Activated naive CD8-positive, alpha-beta T cell (primary cell): Measurements from ENCODE around the gene TBC1D28.
"Not testable (repeated sequence)": the region's sequence is repeated elsewhere in the genome, so short reads cannot be mapped to it uniquely, and the experiment has no call there.

ENCODE experiments used
- H3K27ac Mint-ChIP-seq: one replicate; pipeline ENCODE4 v1.8.0; 2021; ENCODE audit warnings: mixed read lengths
- H3K27me3 Mint-ChIP-seq: one replicate; pipeline ENCODE4 v1.8.0; 2021; ENCODE audit warnings: mixed read lengths
- H3K36me3 Mint-ChIP-seq: one replicate; pipeline ENCODE4 v1.8.0; 2021; ENCODE audit warnings: mixed read lengths
- H3K4me1 Mint-ChIP-seq: one replicate; pipeline ENCODE4 v1.8.0; 2021; ENCODE audit warnings: low read depth, mixed read lengths
- H3K4me3 Mint-ChIP-seq: one replicate; pipeline ENCODE4 v1.8.0; 2021; ENCODE audit warnings: mild to moderate bottlenecking, mixed read lengths
- H3K9me3 Mint-ChIP-seq: one replicate; pipeline ENCODE4 v1.8.0; 2021; ENCODE audit warnings: low read depth, mixed read lengths

The TBC1D28 gene

GRCh38 chr17:18644291-18644690, at the start of gene TBC1D28:
Gene TBC1D28 (minus strand): TSS chr17:18644391. CDS start chr17:18641352, 3,039 bp downstream.
- not testable (repeated sequence) for H3K36me3 Mint-ChIP-seq, H3K27me3 Mint-ChIP-seq, H3K27ac Mint-ChIP-seq, H3K4me1 Mint-ChIP-seq, H3K4me3 Mint-ChIP-seq, H3K9me3 Mint-ChIP-seq

DNA sequence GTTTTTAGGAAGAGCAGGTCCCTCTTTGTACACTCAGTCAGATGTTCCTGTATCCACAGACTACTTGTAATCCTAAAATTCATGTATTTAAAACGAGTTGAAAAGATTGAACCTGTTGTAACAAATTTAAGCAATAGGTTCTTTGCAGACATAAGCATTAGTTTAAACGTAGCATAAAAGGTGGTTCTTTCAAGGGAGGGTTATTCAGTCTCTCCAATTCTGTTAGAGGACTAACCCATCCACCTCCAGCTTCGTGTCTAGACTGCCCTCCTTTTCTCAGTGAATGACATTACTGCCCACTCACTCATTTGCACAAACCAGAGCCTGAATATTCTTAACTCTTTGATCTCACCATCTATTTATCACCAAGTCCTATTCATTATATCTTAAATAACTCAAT, 38.5 kb upstream of the TBC1D28 start:
- Mint-ChIP-seq H3K4me1 (peaks cover 15% of the 10 kb centered on the region), H3K4me3 (peak overlapping the region; percentile 88), H3K27ac (peak overlapping the region; percentile 86)
- H3K27me3 Mint-ChIP-seq, H3K9me3 Mint-ChIP-seq, H3K36me3 Mint-ChIP-seq: not testable (repeated sequence)

DNA sequence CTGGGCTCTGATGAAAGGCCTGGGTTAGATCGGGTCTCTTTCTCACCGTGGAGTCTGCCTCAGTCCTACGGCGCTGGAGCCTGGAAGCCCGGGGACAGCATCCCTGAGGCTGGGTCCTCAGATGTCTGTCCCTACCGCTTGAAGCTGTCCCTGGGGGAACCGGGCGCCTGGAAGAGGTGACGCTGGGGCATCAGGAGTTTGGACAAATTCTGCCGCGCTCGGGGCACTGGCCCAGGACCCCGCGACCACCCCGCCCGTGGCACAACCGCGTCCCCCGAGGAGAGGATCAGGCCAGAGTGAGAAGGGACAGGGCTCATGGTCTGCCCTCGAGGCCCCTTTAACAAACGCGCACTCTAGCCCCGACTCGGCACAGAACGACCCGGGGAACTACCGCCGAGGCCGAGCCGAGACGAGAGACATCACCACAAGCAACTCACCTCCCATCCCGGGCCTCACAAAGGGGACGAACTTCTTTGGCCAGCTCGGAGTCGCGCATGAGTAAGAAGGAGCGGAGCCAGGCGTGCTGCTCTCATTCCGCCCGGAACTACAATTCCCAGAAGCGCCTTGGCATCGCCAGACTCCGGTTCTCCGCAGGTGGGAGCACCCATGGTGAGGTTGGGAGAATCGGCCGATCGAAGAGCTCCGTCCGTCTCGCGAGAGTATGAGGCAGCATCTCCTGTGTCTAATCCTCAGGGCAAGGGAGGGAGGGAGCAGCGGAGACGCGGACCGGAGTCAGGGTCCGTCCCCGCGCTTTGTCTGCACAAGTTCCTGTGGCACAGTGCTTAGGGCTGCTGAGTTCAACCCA, 37.8 kb upstream of the TBC1D28 start, which contains the start of gene FOXO3B:
FOXO3B (minus strand) TSS at position 548 of the 805 bp plus-strand sequence. CDS start 663 bp downstream, outside the sequence.
- H3K27me3 Mint-ChIP-seq, H3K9me3 Mint-ChIP-seq, H3K36me3 Mint-ChIP-seq: not testable (repeated sequence)
- peak within 1 kb of the TSS; percentile 86 for H3K27ac Mint-ChIP-seq
- H3K4me3 Mint-ChIP-seq, result peak within 1 kb of the TSS; percentile 88
- peaks cover 17% of the 10 kb centered on the region for H3K4me1 Mint-ChIP-seq

DNA sequence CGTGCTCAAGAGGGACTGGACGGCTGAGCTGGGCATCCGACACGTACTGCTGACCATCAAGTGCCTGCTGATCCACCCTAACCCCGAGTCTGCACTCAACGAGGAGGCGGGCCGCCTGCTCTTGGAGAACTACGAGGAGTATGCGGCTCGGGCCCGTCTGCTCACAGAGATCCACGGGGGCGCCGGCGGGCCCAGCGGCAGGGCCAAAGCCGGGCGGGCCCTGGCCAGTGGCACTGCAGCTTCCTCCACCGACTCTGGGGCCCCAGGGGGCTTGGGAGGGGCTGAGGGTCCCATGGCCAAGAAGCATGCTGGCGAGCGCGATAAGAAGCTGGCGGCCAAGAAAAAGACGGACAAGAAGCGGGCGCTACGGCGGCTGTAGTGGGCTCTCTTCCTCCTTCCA, 33.2 kb upstream of the TBC1D28 start:
- not testable (repeated sequence) for H3K27me3 Mint-ChIP-seq, H3K4me3 Mint-ChIP-seq, H3K9me3 Mint-ChIP-seq, H3K27ac Mint-ChIP-seq
- Mint-ChIP-seq H3K36me3 (peaks cover 13% of the 10 kb centered on the region), H3K4me1 (peaks cover 13% of the 10 kb centered on the region)

DNA sequence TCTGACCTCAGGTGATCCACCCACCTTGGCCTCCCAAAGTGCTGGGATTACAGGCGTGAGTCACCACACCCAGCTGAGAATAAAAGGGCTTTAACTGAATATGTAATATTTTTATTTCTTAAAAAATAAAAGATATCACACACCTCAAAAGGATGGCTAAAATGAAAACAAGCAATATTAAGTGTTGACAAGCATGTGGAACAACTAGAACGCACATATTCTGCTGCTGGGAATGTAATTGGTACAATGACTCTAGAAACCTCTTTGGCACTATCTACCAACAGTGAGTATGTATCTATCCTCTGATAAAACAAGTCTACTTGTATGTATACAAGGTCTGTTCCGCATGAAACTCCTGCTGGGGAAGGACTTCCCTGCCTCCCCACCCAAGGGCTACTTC, 32.7 kb upstream of the TBC1D28 start:
- peaks cover 13% of the 10 kb centered on the region for H3K36me3 Mint-ChIP-seq
- not testable (repeated sequence) for H3K9me3 Mint-ChIP-seq, H3K27me3 Mint-ChIP-seq, H3K27ac Mint-ChIP-seq, H3K4me3 Mint-ChIP-seq
- H3K4me1 Mint-ChIP-seq, result peaks cover 13% of the 10 kb centered on the region

GRCh38 chr17:18672395-18673227, 28.4 kb upstream of the TBC1D28 start:
- H3K4me3 Mint-ChIP-seq, H3K9me3 Mint-ChIP-seq, H3K27ac Mint-ChIP-seq, H3K4me1 Mint-ChIP-seq, H3K27me3 Mint-ChIP-seq: not testable (repeated sequence)
- H3K36me3 Mint-ChIP-seq, result peaks cover 25% of the 10 kb centered on the region

GRCh38 chr17:18668625-18669024, 24.4 kb upstream of the TBC1D28 start:
- H3K27me3 Mint-ChIP-seq, H3K27ac Mint-ChIP-seq, H3K4me3 Mint-ChIP-seq, H3K9me3 Mint-ChIP-seq, H3K4me1 Mint-ChIP-seq: not testable (repeated sequence)
- H3K36me3 Mint-ChIP-seq, result peaks cover 23% of the 10 kb centered on the region

DNA sequence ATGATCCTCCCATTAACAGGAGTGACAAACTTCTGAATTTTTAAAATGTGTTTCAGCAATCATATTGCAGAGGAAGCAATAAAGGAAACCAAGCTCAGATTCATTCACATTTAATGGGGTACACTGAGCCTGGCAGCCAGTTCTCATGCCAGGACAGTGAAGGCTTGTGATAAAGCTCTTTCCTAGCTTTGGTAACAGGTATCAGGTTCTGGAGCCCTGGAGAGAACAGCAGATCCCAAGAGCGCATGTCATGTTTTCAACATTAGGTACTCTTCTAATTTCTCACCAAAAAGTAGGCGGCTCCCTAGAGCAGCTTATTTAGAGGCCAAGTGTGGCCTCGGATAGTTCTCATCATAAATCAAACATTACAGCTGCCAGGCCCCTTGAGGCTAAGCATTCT, 23.3 kb upstream of the TBC1D28 start:
- not testable (repeated sequence) for H3K27me3 Mint-ChIP-seq, H3K9me3 Mint-ChIP-seq, H3K27ac Mint-ChIP-seq, H3K4me3 Mint-ChIP-seq, H3K4me1 Mint-ChIP-seq
- H3K36me3 Mint-ChIP-seq, result peaks cover 29% of the 10 kb centered on the region

DNA sequence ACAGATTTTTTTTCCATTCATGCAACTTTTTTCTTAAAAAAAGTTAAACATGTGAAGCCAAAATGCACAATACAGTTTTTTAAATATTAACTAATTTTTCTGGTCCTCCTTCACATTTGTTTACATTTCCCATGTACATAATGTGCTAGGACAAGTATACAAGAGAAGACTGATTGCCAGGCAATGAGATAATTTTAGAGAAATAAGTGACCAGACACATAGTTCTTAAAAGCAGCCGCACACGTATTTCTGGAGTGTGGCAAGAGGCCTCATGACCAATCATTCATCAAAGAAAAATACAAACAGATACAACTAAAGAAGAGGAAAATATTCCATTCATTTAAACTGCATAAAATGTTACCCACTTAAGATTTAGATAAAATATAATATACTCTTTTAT, 22.1 kb upstream of the TBC1D28 start:
- not testable (repeated sequence) for H3K9me3 Mint-ChIP-seq, H3K27me3 Mint-ChIP-seq, H3K4me3 Mint-ChIP-seq, H3K4me1 Mint-ChIP-seq, H3K27ac Mint-ChIP-seq
- peaks cover 29% of the 10 kb centered on the region for H3K36me3 Mint-ChIP-seq

- H3K27me3 Mint-ChIP-seq, H3K27ac Mint-ChIP-seq, H3K9me3 Mint-ChIP-seq, H3K4me3 Mint-ChIP-seq, H3K4me1 Mint-ChIP-seq: not testable (repeated sequence)
- H3K36me3 Mint-ChIP-seq, result peaks cover 11% of the 10 kb centered on the region
Observed at GRCh38 chr17:18661924-18662624, 17.9 kb upstream of the TBC1D28 start.

GRCh38 chr17:18650094-18650493, 5.9 kb upstream of the TBC1D28 start:
- H3K4me1 Mint-ChIP-seq, H3K9me3 Mint-ChIP-seq, H3K27me3 Mint-ChIP-seq, H3K27ac Mint-ChIP-seq, H3K4me3 Mint-ChIP-seq, H3K36me3 Mint-ChIP-seq: not testable (repeated sequence)

- not testable (repeated sequence) for H3K27ac Mint-ChIP-seq, H3K27me3 Mint-ChIP-seq, H3K4me1 Mint-ChIP-seq, H3K36me3 Mint-ChIP-seq, H3K4me3 Mint-ChIP-seq, H3K9me3 Mint-ChIP-seq
Observed at GRCh38 chr17:18643124-18643523, 1.1 kb downstream of the TBC1D28 start.

DNA sequence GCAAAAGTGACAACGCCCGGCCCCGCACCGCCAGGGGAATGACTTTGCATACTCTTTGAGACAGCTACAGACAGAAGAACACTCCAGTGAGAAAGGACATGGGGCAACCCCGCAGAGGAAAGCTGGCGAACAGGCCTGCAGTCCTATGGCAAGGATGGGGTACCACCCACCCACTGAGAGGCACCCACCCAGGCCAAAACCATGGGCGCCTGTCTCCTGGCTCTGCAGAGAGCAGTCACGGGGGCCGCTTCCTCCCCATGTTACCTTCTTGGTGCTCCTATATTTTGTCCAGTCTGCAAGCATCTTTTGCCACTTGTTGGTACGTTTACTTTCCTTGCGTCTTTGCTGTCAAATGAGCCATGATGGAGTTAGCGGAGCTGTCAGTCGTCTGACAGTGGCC, 5.8 kb downstream of the TBC1D28 start:
- not testable (repeated sequence) for H3K4me1 Mint-ChIP-seq, H3K36me3 Mint-ChIP-seq, H3K4me3 Mint-ChIP-seq, H3K9me3 Mint-ChIP-seq, H3K27ac Mint-ChIP-seq, H3K27me3 Mint-ChIP-seq

DNA sequence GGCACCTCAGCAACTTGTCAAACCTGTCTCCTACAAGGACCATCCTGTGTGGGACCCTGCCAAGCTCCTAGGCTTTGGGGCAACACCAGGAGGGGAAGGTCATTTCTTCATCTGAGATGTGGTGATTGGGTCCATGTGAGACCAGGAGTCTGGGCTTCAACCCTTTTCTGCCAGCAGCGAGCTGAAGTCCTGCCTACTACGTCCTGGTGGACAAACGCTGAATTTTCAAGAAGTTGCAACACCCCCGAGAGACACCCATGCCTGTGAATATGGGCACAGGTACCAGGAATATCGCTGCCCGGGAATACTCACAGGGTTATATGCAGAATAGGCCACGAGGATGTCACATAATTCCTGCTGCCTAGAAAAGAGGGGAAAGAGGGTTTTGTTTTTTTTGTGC, 8.0 kb downstream of the TBC1D28 start:
- not testable (repeated sequence) for H3K9me3 Mint-ChIP-seq, H3K4me3 Mint-ChIP-seq, H3K4me1 Mint-ChIP-seq, H3K27ac Mint-ChIP-seq, H3K27me3 Mint-ChIP-seq, H3K36me3 Mint-ChIP-seq

- not testable (repeated sequence) for H3K4me1 Mint-ChIP-seq, H3K27ac Mint-ChIP-seq, H3K4me3 Mint-ChIP-seq
Observed at GRCh38 chr17:18635773-18636172, 8.4 kb downstream of the TBC1D28 start.

More at GRCh38 chr17:18635773-18636172, 8.4 kb downstream of the TBC1D28 start:
- H3K9me3 Mint-ChIP-seq, H3K36me3 Mint-ChIP-seq, H3K27me3 Mint-ChIP-seq: not testable (repeated sequence)
